Peyer's patch (tissue), 4 donors: ENCODE results near the gene CPA2. TPM values are rescaled to one million over a fixed set of nuclear protein-coding genes. Genes with fewer than 3 reads are reported as not detected.
"Not testable (repeated sequence)": the region's sequence is repeated elsewhere in the genome, so short reads cannot be mapped to it uniquely, and the experiment has no call there.

Experiments used
- DNase-seq, 3 donors: peaks; one replicate each; pipeline ENCODE4 v3.0.0-alpha.2; 2017 to 2019
- H3K27ac ChIP-seq, 4 donors: fragments of 200-600 bp; sonication (generic); one replicate each; pipeline ENCODE4 v1.5.1; 2016 to 2019
- H3K27me3 ChIP-seq, 2 donors: fragments of 200-600 bp; sonication (generic); one replicate each; pipeline ENCODE4 v1.5.1; 2019
- H3K36me3 ChIP-seq, 3 donors: fragments of 200-600 bp; sonication (generic); one replicate each; pipeline ENCODE4 v1.5.1; 2016 to 2019
- H3K4me1 ChIP-seq, 4 donors: fragments of 200-600 bp; sonication (generic); one replicate each; pipeline ENCODE4 v1.5.1; 2016 to 2019
- H3K4me3 ChIP-seq, 4 donors: fragments of 200-600 bp; sonication (generic); 1 replicate in 3 of 4; 2 replicates in 1 of 4; pipeline ENCODE4 v1.5.1; 2016 to 2019; ENCODE audit warnings: mild to moderate bottlenecking in 1 of 4
- H3K9me3 ChIP-seq, 4 donors: fragments of 200-600 bp; sonication (generic); one replicate each; pipeline ENCODE4 v1.5.1; 2016 to 2019; ENCODE audit warnings: mild to moderate bottlenecking in 1 of 4
- POLR2A ChIP-seq, 2 donors: fragments of 450-650 bp; IDR thresholded peaks; one replicate each; pipeline ENCODE4 v1.5.1; 2017; ENCODE audit warnings: antibody characterized with exemption in 2 of 2, mild to moderate bottlenecking in 2 of 2, moderate library complexity in 2 of 2
- total RNA-seq, 4 donors: library from RNA; depleted of rRNA; stranded (reverse); fragments of >200 nt; gene quantifications; one replicate each; pipeline ENCODE4 v1.1.0, GENCODE V29; 2016
- TF ChIP-seq, protein P1 (sequence below), 6 experiments: fragments of 450-650 bp in 4 of 6; fragments of 200-600 bp in 2 of 6; sonication (generic) in 1 of 6; IDR thresholded peaks; one replicate each; pipeline ENCODE4 v1.5.1; 2017 to 2019; ENCODE audit warnings: antibody characterized with exemption in 6 of 6, mild to moderate bottlenecking in 3 of 6, moderate library complexity in 1 of 6

Gene CPA2
- total RNA-seq, 4 donors from 2014 or later, result 2.6 to 12.6 (median 2.7) TPM; not detected in 1

DNA sequence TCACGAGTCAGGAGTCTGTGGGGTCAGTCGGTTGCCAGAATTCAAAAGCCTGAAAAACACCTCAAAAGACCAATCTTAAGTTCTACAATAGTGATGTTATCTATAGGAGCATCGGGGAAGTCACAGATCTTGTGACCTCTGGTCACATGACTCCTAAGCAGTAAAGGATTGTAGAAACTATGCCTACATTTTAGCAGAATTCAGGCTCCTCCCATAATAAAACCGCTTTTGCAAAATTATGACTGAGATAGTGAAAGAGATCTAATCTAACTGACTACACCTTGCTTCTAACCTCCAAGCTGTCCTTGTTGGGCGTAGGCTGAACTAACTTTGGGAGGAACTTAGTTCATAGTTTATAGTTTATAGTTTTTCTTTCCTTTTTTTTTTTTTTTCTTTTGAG lies 42.5 kb upstream of the CPA2 start:
- Histone ChIP-seq H3K9me3 (no peaks in the 10 kb centered on the region), H3K36me3 (no peaks in the 10 kb centered on the region), H3K27ac (no peak overlapping the region), H3K4me1 (no peaks in the 10 kb centered on the region), H3K27me3 (no peaks in the 10 kb centered on the region), H3K4me3 (no peak overlapping the region)
- DNase-seq, result no peak
- TF ChIP-seq POLR2A (IDR thresholded peaks at IDR 0.05), result no peak
- TF ChIP-seq, protein P1, sequence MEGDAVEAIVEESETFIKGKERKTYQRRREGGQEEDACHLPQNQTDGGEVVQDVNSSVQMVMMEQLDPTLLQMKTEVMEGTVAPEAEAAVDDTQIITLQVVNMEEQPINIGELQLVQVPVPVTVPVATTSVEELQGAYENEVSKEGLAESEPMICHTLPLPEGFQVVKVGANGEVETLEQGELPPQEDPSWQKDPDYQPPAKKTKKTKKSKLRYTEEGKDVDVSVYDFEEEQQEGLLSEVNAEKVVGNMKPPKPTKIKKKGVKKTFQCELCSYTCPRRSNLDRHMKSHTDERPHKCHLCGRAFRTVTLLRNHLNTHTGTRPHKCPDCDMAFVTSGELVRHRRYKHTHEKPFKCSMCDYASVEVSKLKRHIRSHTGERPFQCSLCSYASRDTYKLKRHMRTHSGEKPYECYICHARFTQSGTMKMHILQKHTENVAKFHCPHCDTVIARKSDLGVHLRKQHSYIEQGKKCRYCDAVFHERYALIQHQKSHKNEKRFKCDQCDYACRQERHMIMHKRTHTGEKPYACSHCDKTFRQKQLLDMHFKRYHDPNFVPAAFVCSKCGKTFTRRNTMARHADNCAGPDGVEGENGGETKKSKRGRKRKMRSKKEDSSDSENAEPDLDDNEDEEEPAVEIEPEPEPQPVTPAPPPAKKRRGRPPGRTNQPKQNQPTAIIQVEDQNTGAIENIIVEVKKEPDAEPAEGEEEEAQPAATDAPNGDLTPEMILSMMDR (IDR thresholded peaks at IDR 0.05), result no peak

DNA sequence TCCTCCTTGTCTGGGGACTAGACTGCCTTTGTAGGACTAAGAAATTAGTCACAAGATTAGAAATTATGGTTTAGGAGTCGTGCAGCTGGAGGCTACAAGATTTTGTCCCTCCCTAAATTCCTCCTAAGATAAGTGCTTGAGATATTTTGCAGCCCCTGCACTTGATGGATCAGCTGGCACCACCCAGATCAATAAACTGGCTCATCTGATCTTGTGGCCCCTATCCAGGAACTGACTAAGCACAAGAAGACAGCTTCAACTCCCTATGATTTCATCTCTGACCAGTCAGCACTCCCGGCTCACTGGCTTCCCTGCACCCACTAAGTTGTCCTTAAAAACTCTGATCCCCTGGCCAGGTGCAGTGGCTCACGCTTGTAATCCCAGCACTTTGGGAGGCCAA lies 41.7 kb upstream of the CPA2 start:
- not testable (repeated sequence) for H3K9me3 ChIP-seq, H3K36me3 ChIP-seq, DNase-seq, H3K27ac ChIP-seq, H3K4me3 ChIP-seq, H3K4me1 ChIP-seq, H3K27me3 ChIP-seq

DNA sequence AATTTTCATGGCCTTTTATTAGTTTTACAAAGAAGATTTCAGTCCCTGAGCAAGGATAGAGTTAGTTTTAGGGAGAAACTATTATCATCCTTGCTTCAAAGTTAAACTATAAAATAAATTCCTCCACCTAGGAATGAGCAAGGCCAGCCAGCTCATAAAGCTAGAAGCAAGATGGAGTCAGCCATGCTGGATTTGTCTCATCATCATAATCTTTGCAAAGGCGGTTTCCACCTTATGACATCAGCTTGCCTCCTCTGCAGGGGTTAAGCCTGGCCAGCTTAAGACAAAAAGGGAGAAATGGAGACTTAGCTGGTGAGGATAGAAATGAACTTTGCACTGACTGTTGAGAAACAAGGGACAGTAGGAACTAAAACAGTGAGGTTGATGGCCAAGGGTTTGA lies 40.3 kb upstream of the CPA2 start:
- Histone ChIP-seq H3K36me3 (no peaks in the 10 kb centered on the region), H3K27ac (no peak overlapping the region), H3K4me1 (no peaks in the 10 kb centered on the region), H3K4me3 (no peak overlapping the region), H3K9me3 (no peaks in the 10 kb centered on the region), H3K27me3 (no peaks in the 10 kb centered on the region)
- no peak for TF ChIP-seq POLR2A (IDR thresholded peaks at IDR 0.05)
- TF ChIP-seq, protein P1 (IDR thresholded peaks at IDR 0.05), result no peak
- DNase-seq, result no peak

DNA sequence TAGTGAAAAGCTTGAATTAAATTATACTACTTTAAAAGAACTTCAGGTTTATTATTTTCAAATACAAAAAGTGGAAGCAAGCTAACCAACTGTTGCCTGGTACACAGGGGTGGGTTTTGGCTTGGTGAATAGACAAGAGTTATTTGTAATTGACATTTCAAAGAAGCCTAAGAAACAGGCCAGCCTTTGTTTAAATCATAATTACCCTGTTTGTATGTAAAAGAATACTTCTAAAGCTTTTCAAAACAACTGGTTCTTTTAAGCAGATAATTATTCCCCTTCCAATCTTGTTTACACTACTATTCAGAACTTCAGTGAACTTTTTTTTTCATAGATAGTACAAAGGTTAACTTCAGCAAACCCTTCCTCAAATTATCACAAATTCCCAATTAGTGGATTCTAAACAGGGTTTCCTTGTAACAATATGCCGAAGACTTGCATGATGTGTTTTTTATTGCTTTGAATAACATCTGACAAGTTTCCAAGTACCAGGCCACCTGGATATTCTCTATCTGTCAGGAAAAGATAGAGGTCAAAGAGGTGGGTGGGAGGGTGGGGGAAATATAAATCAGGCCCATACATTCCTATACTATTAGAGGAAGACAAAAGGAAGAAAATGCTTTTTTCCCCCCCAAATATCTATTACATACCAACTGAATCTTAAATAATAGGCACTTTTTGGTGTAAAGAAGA lies 38.6 kb upstream of the CPA2 start:
- TF ChIP-seq POLR2A (IDR thresholded peaks at IDR 0.05), result no peak
- TF ChIP-seq, protein P1 (IDR thresholded peaks at IDR 0.05), result no peak
- Histone ChIP-seq H3K36me3 (no peaks in the 10 kb centered on the region), H3K27me3 (no peaks in the 10 kb centered on the region), H3K4me3 (no peak overlapping the region), H3K9me3 (no peaks in the 10 kb centered on the region), H3K4me1 (no peaks in the 10 kb centered on the region), H3K27ac (no peak overlapping the region)
- DNase-seq, result no peak

DNA sequence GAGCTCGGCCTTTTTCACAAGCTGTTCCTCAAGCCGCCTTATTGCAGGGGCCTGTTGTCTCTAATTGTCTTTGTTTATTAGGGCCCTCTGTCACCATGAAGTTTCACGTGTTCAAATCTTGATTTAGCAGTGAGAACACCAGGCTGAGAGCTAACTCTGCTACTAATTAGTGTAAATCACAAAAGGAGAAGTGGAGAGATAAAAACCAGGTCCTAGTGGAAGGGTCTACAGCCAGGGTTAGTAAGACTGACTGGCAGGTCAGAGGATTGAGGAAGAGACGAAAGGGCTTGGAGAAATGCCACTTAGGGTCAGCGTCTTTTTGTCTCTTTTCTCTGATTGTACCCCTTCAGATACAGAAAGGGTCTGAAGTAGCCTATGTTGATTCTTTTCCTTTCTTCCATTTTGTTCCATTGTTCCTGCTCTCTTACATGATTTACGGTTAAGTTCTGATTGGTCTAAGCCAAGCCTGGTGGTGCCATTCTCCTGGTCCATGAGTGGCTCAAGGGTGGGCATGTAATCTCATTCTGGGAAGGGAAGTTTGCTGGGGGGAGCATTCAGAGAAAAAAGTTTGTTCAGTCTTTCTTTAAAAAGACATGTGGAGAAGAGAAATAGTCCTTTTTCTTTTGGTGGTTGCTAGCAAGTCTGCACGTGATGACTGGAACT lies 37.7 kb upstream of the CPA2 start:
- H3K36me3 ChIP-seq, result no peaks in the 10 kb centered on the region
- H3K27me3 ChIP-seq, result no peaks in the 10 kb centered on the region
- H3K9me3 ChIP-seq, result no peaks in the 10 kb centered on the region
- no peak for DNase-seq
- H3K27ac ChIP-seq, result no peak overlapping the region
- TF ChIP-seq POLR2A (IDR thresholded peaks at IDR 0.05), result no peak
- no peaks in the 10 kb centered on the region for H3K4me1 ChIP-seq
- H3K4me3 ChIP-seq, result no peak overlapping the region

DNA sequence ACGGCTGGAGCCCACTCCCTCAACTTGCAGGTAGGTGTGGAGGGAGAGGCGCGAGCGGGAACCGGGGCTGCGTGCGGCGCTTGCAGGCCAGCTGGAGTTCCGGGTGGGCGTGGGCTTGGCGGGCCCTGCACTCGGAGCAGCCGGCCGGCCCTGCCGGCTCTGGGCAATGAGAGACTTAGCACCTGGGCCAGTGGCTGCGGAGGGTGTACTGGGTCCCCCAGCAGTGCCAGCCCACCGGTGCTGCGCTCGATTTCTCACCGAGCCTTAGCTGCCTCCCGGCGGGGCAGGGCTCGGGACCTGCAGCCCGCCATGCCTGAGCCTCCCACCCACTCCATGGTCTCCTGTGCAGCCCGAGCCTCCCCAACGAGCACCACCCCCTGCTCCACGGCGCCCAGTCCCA lies 36.7 kb upstream of the CPA2 start:
- H3K27me3 ChIP-seq, H3K27ac ChIP-seq, H3K36me3 ChIP-seq, H3K4me3 ChIP-seq, H3K9me3 ChIP-seq, DNase-seq, H3K4me1 ChIP-seq: not testable (repeated sequence)

DNA sequence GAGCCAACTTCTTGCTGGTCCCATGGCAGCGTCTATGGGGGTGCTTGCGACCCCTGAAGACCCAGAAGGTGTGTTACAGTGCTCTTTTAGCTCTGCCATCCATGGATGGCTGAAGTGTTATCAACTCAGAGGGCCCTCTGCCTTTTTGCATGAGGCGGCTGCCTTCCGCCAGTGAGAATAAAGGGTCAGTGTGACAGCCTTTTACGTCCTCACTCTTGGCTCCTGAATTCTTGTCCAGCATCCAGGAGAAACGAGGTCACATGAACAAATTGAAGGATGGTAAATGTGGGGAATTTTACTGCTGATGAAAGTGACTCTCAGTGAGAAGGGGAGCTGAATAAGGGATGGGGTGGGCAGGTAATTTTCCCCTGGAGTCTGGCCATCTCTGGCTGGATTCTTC lies 34.9 kb upstream of the CPA2 start:
- Histone ChIP-seq H3K36me3 (no peaks in the 10 kb centered on the region), H3K27ac (no peak overlapping the region), H3K9me3 (no peaks in the 10 kb centered on the region), H3K4me1 (no peaks in the 10 kb centered on the region), H3K4me3 (no peak overlapping the region), H3K27me3 (no peaks in the 10 kb centered on the region)
- no peak for TF ChIP-seq POLR2A (IDR thresholded peaks at IDR 0.05)
- TF ChIP-seq, protein P1 (IDR thresholded peaks at IDR 0.05), result no peak
- DNase-seq, result no peak
